HG03280 (cell line): ENCODE results near the gene PPFIA2.
"Not testable (repeated sequence)": the region's sequence is repeated elsewhere in the genome, so short reads cannot be mapped to it uniquely, and the experiment has no call there.

Experiments
- ATAC-seq: cut with Tn5 transposase; IDR thresholded peaks from one replicate; pipeline ENCODE4 v1.9.1; 2021; ENCODE audit warnings: mild to moderate bottlenecking, moderate library complexity; ENCODE audit not compliant: unreplicated experiment

PPFIA2 gene

DNA sequence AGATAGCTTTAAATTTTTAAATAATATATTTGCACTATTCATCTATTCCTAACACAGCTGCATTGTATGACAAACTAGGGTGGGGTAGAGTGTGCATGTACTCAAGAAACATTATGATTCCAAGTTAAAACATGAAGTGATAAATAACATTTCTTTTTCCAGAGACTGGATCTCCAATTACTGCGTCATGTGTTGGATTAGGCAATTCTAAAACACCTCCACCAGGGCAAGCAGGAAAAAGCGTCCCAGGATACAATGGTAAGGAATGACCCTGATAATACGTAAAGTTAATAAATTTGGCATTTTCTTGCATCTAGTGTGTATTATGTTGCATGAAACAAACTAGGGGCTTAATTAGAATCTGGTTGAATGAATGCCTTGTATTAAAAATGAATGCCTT, 542.4 kb downstream of the PPFIA2 start:
- no peak for ATAC-seq

DNA sequence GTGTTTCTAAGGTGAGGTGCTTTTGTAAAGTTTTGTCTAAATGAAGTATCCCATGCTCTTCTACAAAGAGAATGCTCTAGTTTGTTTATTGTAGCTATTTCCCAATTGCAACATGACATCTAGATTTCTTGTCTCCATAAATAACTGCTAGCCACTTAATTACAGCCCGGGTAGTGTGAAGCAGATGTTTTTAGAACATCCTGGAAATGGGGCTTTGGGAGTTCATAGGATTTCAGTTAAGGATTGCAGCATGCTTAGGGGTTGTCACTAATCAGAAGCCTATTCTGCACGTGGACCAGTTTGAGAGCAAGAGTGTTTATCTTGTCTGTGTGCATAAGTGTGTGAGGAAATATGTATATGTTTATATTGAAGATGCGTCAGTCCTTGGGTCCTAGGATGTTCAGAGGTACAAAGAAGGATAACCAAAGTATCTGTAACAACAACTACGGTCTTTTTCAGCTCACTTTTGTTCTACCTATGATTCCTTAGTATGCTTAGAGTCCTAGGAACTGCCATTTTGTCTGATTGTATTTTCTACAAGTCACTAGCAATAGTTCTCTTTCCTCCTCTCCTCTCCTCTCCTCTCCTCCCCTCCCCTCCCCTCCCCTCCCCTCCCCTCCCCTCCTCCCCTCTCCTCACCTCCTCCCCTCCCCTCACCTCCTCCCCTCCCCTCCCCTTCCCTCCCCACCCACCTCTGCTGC, 546.0 kb downstream of the PPFIA2 start:
- ATAC-seq, result no peak

- ATAC-seq, result no peak
Measured at GRCh38 chr12:81211306-81211705, 547.8 kb downstream of the PPFIA2 start.

DNA sequence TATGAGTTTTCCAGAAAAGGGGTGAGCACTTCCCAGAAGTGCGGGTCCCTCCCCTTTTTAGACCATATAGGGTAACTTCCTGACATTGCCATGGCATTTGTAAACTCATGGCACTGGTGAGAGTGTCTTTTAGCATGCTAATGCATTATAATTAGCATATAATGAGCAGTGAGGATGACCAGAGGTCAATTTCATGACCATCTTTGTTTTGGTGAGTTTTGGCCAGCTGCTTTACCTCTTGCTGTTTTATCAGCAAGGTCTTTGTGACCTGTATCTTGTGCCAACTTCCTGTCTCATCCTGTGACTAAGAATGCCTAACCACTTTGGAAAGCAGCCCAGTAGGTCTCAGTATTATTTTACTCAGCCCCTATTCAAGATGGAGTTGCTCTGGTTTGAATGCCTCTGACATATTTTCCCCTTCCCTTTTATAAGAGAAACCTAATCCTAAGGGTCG, 549.4 kb downstream of the PPFIA2 start:
- not testable (repeated sequence) for ATAC-seq

GRCh38 chr12:81209012-81209411, 550.1 kb downstream of the PPFIA2 start:
- no peak for ATAC-seq

DNA sequence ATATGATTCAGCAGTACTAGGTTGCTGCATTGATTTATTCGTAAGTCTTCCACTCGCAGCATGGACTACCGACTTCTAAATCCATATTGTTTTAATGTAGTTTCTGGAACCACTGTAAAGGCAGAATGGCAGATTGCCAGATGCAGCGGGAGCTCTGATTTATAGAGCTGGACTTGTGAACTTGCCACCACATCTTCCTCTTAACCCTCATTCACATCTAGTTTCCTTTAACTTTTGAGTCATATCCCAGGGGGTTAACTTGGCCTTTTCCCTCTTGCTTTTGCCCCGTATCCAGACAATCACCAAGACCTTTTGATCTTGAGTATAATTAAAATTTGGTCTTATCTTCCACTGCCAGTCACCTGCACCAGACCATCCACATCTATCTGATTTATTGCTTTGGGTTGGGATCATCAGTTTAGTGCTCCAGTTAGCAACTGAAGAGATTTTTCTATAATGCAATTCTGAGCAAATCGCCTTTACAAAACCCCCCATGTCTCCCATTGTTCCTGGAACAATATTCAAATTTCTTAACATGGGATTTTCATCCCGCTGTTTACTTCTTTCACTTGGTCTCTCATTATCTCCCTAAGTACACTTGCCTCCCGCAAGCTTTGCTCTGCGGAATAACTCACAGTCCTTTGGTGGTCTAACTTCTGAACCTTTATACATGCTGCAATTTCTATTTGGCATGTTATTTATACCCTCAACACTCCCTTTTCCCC, 550.8 kb downstream of the PPFIA2 start:
- ATAC-seq, result no peak
